Measurements from ENCODE around the gene HOXA5.

The HOXA5 gene

GRCh38 chr7:27129729-27130539, 13.5 kb downstream of the HOXA5 start:
- ATAC-seq = no peak
- TF ChIP-seq CSDC2 (CRISPR knock-in tag; IDR thresholded peaks at IDR 0.05) (no peak), TCF4 (CRISPR knock-in tag; IDR thresholded peaks at IDR 0.05; ENCODE audit: borderline replicate concordance) (no peak), ZNF565 (CRISPR knock-in tag; conservative IDR thresholded peaks at IDR 0.05; ENCODE audit: low read depth) (no peak), CSRNP3 (CRISPR knock-in tag; IDR thresholded peaks at IDR 0.05) (no peak), SNAI2 (CRISPR knock-in tag; IDR thresholded peaks at IDR 0.05) (no peak), ZFP30 (CRISPR knock-in tag; IDR thresholded peaks at IDR 0.05) (no peak), ISL1 (CRISPR knock-in tag; IDR thresholded peaks at IDR 0.05) (no peak), TOX (CRISPR knock-in tag; IDR thresholded peaks at IDR 0.05; ENCODE audit: borderline replicate concordance) (no peak), GLIS3 (CRISPR knock-in tag; IDR thresholded peaks at IDR 0.05) (no peak), ESRRG (CRISPR knock-in tag; IDR thresholded peaks at IDR 0.05) (no peak), TSHZ2 (CRISPR knock-in tag; IDR thresholded peaks at IDR 0.05) (no peak), ARNTL (CRISPR knock-in tag; IDR thresholded peaks at IDR 0.05; ENCODE audit: borderline replicate concordance, low read depth) (no peak), ZC3H10 (CRISPR knock-in tag; IDR thresholded peaks at IDR 0.05) (no peak), ZNF8 (CRISPR knock-in tag; IDR thresholded peaks at IDR 0.05) (no peak), BACH2 (CRISPR knock-in tag; IDR thresholded peaks at IDR 0.05; ENCODE audit: borderline replicate concordance) (no peak), PATZ1 (CRISPR knock-in tag; IDR thresholded peaks at IDR 0.05; ENCODE audit: borderline replicate concordance) (no peak)

- ATAC-seq = no peak
- TF ChIP-seq TCF4 (CRISPR knock-in tag; IDR thresholded peaks at IDR 0.05; ENCODE audit: borderline replicate concordance) = no peak
Observed at GRCh38 chr7:27128776-27129728, 14.4 kb downstream of the HOXA5 start.

GRCh38 chr7:27128034-27128433, 15.4 kb downstream of the HOXA5 start:
- TF ChIP-seq ISL1 (CRISPR knock-in tag; IDR thresholded peaks at IDR 0.05) (no peak), TSHZ2 (CRISPR knock-in tag; IDR thresholded peaks at IDR 0.05) (no peak), BACH2 (CRISPR knock-in tag; IDR thresholded peaks at IDR 0.05; ENCODE audit: borderline replicate concordance) (no peak), PATZ1 (CRISPR knock-in tag; IDR thresholded peaks at IDR 0.05; ENCODE audit: borderline replicate concordance) (no peak), ESRRG (CRISPR knock-in tag; IDR thresholded peaks at IDR 0.05) (no peak), GLIS3 (CRISPR knock-in tag; IDR thresholded peaks at IDR 0.05) (no peak), RARB (CRISPR knock-in tag; IDR thresholded peaks at IDR 0.05) (no peak), ZNF70 (CRISPR knock-in tag; IDR thresholded peaks at IDR 0.05) (no peak), ZFP3 (CRISPR knock-in tag; IDR thresholded peaks at IDR 0.05) (no peak), ARNTL (CRISPR knock-in tag; IDR thresholded peaks at IDR 0.05; ENCODE audit: borderline replicate concordance, low read depth) (no peak), PPARA (CRISPR knock-in tag; IDR thresholded peaks at IDR 0.05; ENCODE audit: borderline replicate concordance) (no peak), ZFP30 (CRISPR knock-in tag; IDR thresholded peaks at IDR 0.05) (no peak), CSDC2 (CRISPR knock-in tag; IDR thresholded peaks at IDR 0.05) (no peak), POU6F1 (CRISPR knock-in tag; IDR thresholded peaks at IDR 0.05; ENCODE audit: borderline replicate concordance, low read depth) (no peak), TOX (CRISPR knock-in tag; IDR thresholded peaks at IDR 0.05; ENCODE audit: borderline replicate concordance) (no peak)
- no peak for ATAC-seq
